Left lung (tissue), 10 donors: ENCODE data around the gene IPO4. TPM values are rescaled to one million over a fixed set of nuclear protein-coding genes. Genes with fewer than 3 reads are reported as not detected.
"Not testable (repeated sequence)": the region's sequence is repeated elsewhere in the genome, so short reads cannot be mapped to it uniquely, and the experiment has no call there.

Source experiments
- ATAC-seq: fragments of 200-7000 bp; cut with Tn5 transposase; one replicate; pipeline ENCODE4 v1.9.1; 2020; ENCODE audit warnings: moderate library complexity
- DNase-seq, 4 donors: peaks; one replicate each; pipeline ENCODE4 v3.0.0-alpha.2; 2013 to 2020
- H3K27ac ChIP-seq, 2 donors: fragments of 200-600 bp; sonication (generic) in 1 of 2; one replicate each; pipeline versions ENCODE4 v1.5.0 to v1.8.0; 2020 to 2021
- H3K27me3 ChIP-seq, 2 donors: fragments of 200-600 bp; sonication (generic) in 1 of 2; one replicate each; pipeline versions ENCODE4 v1.5.0 to v1.8.0; 2020 to 2021
- H3K36me3 ChIP-seq, 2 donors: fragments of 200-600 bp; sonication (generic) in 1 of 2; one replicate each; pipeline versions ENCODE4 v1.5.0 to v1.8.0; 2020 to 2021
- H3K4me1 ChIP-seq, 2 donors: fragments of 200-600 bp; one replicate each; pipeline ENCODE4 v1.8.0; 2021
- H3K4me3 ChIP-seq, 2 donors: fragments of 200-600 bp; sonication (generic) in 1 of 2; one replicate each; pipeline versions ENCODE4 v1.5.0 to v1.8.0; 2020 to 2021; ENCODE audit warnings: mild to moderate bottlenecking in 1 of 2
- H3K9me3 ChIP-seq, 2 donors: fragments of 200-600 bp; sonication (generic) in 1 of 2; one replicate each; pipeline versions ENCODE4 v1.5.0 to v1.8.0; 2020 to 2021
- intact Hi-C, 2 donors: fragments of 100-400 bp; cut with DNase I; formaldehyde crosslinking; loops; one replicate each; pipeline versions ENCODE4 v1.11.2 to v1.14.2; 2022
- polyA plus RNA-seq, 6 donors: library from polyadenylated mRNA; unstranded; fragments of 120-200 nt; gene quantifications; one replicate each; pipeline ENCODE4 v1.2.1, GENCODE V29; 2013; ENCODE audit not compliant: insufficient read length in 6 of 6
- total RNA-seq, 2 donors: library from RNA; stranded (reverse); fragmentation: NEBNext Ultra II Directional; extraction: Animal tissue kit (Norgen Biotek cat#: 25700); gene quantifications; one replicate each; pipeline ENCODE4 v1.2.1, GENCODE V29; 2021
- TF ChIP-seq, protein P1 (sequence below), 2 donors: fragments of 200-600 bp; sonication (generic) in 1 of 2; IDR thresholded peaks; one replicate each; pipeline versions ENCODE4 v1.5.0 to v1.8.0; 2021; ENCODE audit warnings: antibody characterized with exemption in 2 of 2
- donor health status: DM: no; HTN: yes; CAD: no.
- donor health status: DM: no; HTN: no; CAD: no.

IPO4 gene
- total and polyA plus RNA-seq, 8 donors: 22.6 to 62.4 (median 29.0) TPM

DNA sequence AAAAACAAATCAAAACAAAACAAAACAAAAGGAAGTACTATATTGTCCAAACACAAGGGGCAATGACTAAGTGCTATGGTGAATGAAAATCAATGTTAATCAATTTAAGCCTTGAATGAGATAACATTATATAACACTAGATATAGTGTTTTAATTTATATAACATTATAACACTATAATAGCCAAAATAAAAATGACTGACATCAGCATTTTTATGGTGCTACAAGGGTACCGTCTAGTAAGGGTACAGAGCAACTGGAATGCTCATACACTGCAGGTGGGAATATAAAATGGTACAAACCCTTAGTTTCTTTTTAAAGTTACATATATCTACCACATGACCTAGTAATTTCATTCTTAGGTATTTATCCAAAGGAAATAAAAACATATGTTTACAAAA lies 37.9 kb upstream of the IPO4 start:
- DNase-seq (no peak), ATAC-seq (no peak)
- no peaks in the 10 kb centered on the region for H3K9me3 ChIP-seq
- intact Hi-C loops: no loop called here
- TF ChIP-seq, protein P1, sequence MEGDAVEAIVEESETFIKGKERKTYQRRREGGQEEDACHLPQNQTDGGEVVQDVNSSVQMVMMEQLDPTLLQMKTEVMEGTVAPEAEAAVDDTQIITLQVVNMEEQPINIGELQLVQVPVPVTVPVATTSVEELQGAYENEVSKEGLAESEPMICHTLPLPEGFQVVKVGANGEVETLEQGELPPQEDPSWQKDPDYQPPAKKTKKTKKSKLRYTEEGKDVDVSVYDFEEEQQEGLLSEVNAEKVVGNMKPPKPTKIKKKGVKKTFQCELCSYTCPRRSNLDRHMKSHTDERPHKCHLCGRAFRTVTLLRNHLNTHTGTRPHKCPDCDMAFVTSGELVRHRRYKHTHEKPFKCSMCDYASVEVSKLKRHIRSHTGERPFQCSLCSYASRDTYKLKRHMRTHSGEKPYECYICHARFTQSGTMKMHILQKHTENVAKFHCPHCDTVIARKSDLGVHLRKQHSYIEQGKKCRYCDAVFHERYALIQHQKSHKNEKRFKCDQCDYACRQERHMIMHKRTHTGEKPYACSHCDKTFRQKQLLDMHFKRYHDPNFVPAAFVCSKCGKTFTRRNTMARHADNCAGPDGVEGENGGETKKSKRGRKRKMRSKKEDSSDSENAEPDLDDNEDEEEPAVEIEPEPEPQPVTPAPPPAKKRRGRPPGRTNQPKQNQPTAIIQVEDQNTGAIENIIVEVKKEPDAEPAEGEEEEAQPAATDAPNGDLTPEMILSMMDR (IDR thresholded peaks at IDR 0.05): no peak
- H3K36me3 ChIP-seq: peaks cover 0 to 19% of the 10 kb centered on the region in 2 donors
- H3K4me3 ChIP-seq: no peak overlapping the region
- no peaks in the 10 kb centered on the region for H3K27me3 ChIP-seq
- H3K27ac ChIP-seq: no peak overlapping the region
- peaks cover 7 to 16% of the 10 kb centered on the region in 2 donors for H3K4me1 ChIP-seq

DNA sequence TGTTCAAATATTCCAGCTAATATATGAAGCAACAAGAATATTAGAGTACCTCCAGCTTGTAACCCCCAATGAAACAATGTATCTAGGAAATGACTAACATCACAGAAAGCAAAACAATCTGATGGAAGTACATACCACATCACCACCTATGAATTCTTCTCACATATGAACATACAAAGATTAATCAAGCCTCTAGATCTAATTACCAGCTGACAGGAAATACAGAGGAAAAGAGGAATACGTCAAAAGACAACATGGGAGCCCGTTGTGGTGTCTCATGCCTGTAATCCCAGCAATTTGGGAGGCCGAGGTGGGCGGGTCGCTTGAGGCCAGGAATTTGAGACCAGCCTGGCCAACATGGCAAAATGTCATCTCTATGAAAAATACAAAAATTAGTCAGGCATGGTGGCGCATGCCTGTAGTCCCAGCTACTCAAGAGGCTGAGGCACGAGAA lies 36.0 kb upstream of the IPO4 start:
- DNase-seq (no peak), ATAC-seq (no peak)
- intact Hi-C loops: no loop called here
- peak overlapping the region in 1 of 2 donors; percentile 43 for H3K27ac ChIP-seq
- TF ChIP-seq, protein P1 (IDR thresholded peaks at IDR 0.05): no peak
- H3K4me1 ChIP-seq: peaks cover under 1 to 2% of the 10 kb centered on the region in 2 donors
- peaks cover 0 to 19% of the 10 kb centered on the region in 2 donors for H3K36me3 ChIP-seq
- no peak overlapping the region for H3K4me3 ChIP-seq
- no peaks in the 10 kb centered on the region for H3K27me3 ChIP-seq
- H3K9me3 ChIP-seq: no peaks in the 10 kb centered on the region

DNA sequence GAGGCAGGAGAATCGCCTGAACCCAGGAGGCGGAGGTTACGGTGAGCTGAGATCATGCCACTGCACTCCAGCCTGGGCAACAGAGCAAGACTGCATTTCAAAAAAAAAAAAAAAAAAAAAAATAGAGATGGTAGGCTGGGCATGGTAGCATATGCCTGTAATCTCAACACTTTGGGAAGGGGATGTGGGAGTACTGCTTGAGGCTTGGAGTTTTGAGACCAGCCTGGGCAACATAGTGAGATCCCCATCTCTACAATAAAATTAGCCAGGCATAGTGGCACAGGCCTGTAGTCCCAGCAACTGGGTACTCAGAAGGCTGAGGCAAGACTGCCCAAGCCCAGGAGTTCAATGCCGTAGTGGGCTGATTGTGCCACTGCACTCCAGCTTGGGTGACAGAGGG lies 34.4 kb upstream of the IPO4 start:
- H3K4me1 ChIP-seq, H3K27me3 ChIP-seq, intact Hi-C loops, H3K9me3 ChIP-seq, H3K27ac ChIP-seq, ATAC-seq, H3K4me3 ChIP-seq, DNase-seq: not testable (repeated sequence)
- H3K36me3 ChIP-seq: peaks cover 0 to 16% of the 10 kb centered on the region in 2 donors

DNA sequence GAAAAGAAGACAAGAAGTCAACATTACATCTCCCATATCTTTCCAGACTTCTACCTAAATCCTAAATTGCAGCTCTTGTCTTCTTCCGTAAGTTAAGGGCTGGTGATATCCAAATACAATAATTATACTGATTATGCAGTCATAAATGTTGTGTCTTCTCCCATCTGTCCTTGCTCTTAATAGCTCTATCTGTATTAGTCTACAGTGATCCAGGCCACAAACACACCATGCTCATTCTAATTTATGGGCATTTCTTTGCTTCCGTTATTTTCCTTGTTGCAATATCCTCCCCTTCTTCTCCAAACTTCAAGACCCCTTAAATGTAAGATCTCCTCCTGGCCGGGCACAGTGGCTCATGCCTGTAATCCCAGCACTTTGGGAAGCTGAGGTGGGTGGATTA lies 30.9 kb upstream of the IPO4 start:
- DNase-seq (no peak), ATAC-seq (no peak)
- Histone ChIP-seq H3K36me3 (peaks cover 0 to 9% of the 10 kb centered on the region in 2 donors), H3K27ac (no peak overlapping the region), H3K4me3 (no peak overlapping the region), H3K4me1 (peaks cover 6 to 16% of the 10 kb centered on the region in 2 donors), H3K9me3 (no peaks in the 10 kb centered on the region), H3K27me3 (no peaks in the 10 kb centered on the region)
- TF ChIP-seq, protein P1 (IDR thresholded peaks at IDR 0.05): no peak
- intact Hi-C loops: no loop called here

DNA sequence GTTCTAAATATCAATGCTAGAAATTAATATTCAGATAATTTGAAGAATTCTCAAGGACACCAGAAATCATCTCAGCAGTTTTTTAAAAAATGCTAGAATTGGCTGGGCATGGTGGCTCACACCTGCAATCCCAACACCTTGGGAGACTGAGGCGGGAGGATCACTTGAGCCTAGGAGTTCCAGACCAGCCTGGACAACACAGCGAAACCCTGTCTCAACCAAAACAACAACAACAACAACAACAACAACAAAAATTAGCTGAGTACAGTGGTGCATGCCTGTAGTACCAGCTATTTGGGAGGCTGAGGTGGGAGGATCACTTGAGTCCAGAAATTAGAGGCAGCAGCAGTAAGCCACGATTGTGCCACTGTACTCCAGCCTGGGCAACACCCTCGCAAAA lies 30.5 kb upstream of the IPO4 start:
- intact Hi-C loops: no loop called here
- DNase-seq: no peak
- TF ChIP-seq, protein P1 (IDR thresholded peaks at IDR 0.05): no peak

DNA sequence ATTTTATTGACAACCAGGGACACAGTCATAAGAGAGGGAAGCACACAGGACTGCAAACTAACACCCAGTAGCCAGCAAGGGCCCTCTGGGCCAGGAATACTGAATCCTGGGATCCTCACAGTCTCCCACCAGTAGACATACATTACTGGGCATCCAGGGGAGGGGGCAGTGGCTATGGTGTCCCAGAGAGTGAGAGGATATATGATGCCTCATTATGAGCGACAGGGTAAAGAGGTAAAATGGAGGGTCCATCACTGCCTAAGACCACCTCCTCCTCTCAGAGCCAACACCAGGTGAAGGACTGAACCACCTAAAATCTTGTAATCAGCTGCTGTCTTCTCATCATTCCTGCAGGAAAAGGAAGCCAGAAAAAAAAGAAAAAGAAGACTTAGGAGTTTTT lies 28.3 kb upstream of the IPO4 start:
- not testable (repeated sequence) for ATAC-seq

More for the DNA sequence above, 30.5 kb upstream of the IPO4 start:
- ATAC-seq: no peak
- H3K4me1 ChIP-seq: peaks cover 6 to 21% of the 10 kb centered on the region in 2 donors
- H3K4me3 ChIP-seq: no peak overlapping the region
- H3K27ac ChIP-seq: no peak overlapping the region
- no peaks in the 10 kb centered on the region for H3K27me3 ChIP-seq
- H3K36me3 ChIP-seq: peaks cover 0 to 9% of the 10 kb centered on the region in 2 donors
- H3K9me3 ChIP-seq: no peaks in the 10 kb centered on the region

More for the DNA sequence above, 28.3 kb upstream of the IPO4 start:
- intact Hi-C loops, DNase-seq, H3K36me3 ChIP-seq, H3K27me3 ChIP-seq, H3K9me3 ChIP-seq, H3K4me3 ChIP-seq, H3K27ac ChIP-seq: not testable (repeated sequence)
- peaks cover 9 to 36% of the 10 kb centered on the region in 2 donors for H3K4me1 ChIP-seq
